Loucy (cell line): Measurements from ENCODE around the gene ASB10.

Source experiments
- H2AFZ ChIP-seq: fragments of 200-600 bp; sonication (generic); 2 replicates; pipeline ENCODE4 v1.6.0; 2016; ENCODE audit warnings: antibody characterized with exemption, mild to moderate bottlenecking, low read length, moderate library complexity
- H3F3A ChIP-seq: fragments of 200-600 bp; 2 replicates; pipeline ENCODE4 v1.6.0; 2016; ENCODE audit warnings: antibody characterized with exemption, low read depth, mild to moderate bottlenecking
- H3K27me3 ChIP-seq: fragments of 200-600 bp; sonication (generic); 2 replicates; pipeline ENCODE4 v1.6.1; 2014; ENCODE audit warnings: low read length, mild to moderate bottlenecking; ENCODE audit not compliant: insufficient read depth, poor library complexity, severe bottlenecking
- H3K36me3 ChIP-seq: fragments of 200-600 bp; sonication (generic); 2 replicates; pipeline ENCODE4 v1.6.1; 2016; ENCODE audit warnings: low read length; ENCODE audit not compliant: insufficient read depth
- H3K4me1 ChIP-seq: fragments of 200-600 bp; sonication (generic); 2 replicates; pipeline ENCODE4 v1.5.1; 2014; ENCODE audit warnings: low read length, mild to moderate bottlenecking; ENCODE audit not compliant: insufficient read depth, poor library complexity, severe bottlenecking
- H3K4me2 ChIP-seq: fragments of 200-600 bp; sonication (generic); 2 replicates; pipeline ENCODE4 v1.6.0; 2014; ENCODE audit warnings: antibody characterized with exemption, low read length, low read depth, mild to moderate bottlenecking; ENCODE audit not compliant: poor library complexity, severe bottlenecking
- H3K4me3 ChIP-seq: fragments of 200-600 bp; sonication (generic); 2 replicates; pipeline ENCODE4 v1.5.1; 2014; ENCODE audit warnings: low read length, mild to moderate bottlenecking, mixed read lengths; ENCODE audit not compliant: poor library complexity, severe bottlenecking
- H3K79me2 ChIP-seq: fragments of 200-600 bp; sonication (generic); 2 replicates; pipeline ENCODE4 v1.6.1; 2014; ENCODE audit warnings: low read length; ENCODE audit not compliant: insufficient read depth
- H3K9ac ChIP-seq: fragments of 200-600 bp; sonication (generic); 2 replicates; pipeline ENCODE4 v1.6.0; 2014; ENCODE audit warnings: mild to moderate bottlenecking, low read depth, low read length, moderate library complexity; ENCODE audit not compliant: poor library complexity, severe bottlenecking
- H3K9me2 ChIP-seq: fragments of 200-600 bp; sonication (generic); replicated peaks from 2 replicates; pipeline ENCODE4 v1.6.1; 2016; ENCODE audit warnings: low read depth, low read length, mixed read lengths
- H3K9me3 ChIP-seq: fragments of 200-600 bp; sonication (generic); 2 replicates; pipeline ENCODE4 v1.6.1; 2014; ENCODE audit warnings: mild to moderate bottlenecking, antibody characterized with exemption, low read length, low read depth; ENCODE audit not compliant: insufficient read depth
- H4K20me1 ChIP-seq: fragments of 200-600 bp; sonication (generic); 2 replicates; pipeline ENCODE4 v1.6.0; 2014; ENCODE audit warnings: antibody characterized with exemption, low read length, mild to moderate bottlenecking; ENCODE audit not compliant: insufficient read depth, poor library complexity, severe bottlenecking
- EZH2phosphoT487 ChIP-seq: fragments of 200-600 bp; IDR thresholded peaks from 2 replicates; pipeline ENCODE4 v1.6.1; 2018; ENCODE audit warnings: antibody characterized with exemption, mild to moderate bottlenecking, moderate library complexity, borderline replicate concordance
- TF ChIP-seq, protein P1 (sequence below): fragments of 200-600 bp; sonication (generic); conservative IDR thresholded peaks from 2 replicates; pipeline ENCODE4 v1.5.1; 2014; ENCODE audit warnings: mild to moderate bottlenecking, antibody characterized with exemption, low read length

Gene ASB10

DNA sequence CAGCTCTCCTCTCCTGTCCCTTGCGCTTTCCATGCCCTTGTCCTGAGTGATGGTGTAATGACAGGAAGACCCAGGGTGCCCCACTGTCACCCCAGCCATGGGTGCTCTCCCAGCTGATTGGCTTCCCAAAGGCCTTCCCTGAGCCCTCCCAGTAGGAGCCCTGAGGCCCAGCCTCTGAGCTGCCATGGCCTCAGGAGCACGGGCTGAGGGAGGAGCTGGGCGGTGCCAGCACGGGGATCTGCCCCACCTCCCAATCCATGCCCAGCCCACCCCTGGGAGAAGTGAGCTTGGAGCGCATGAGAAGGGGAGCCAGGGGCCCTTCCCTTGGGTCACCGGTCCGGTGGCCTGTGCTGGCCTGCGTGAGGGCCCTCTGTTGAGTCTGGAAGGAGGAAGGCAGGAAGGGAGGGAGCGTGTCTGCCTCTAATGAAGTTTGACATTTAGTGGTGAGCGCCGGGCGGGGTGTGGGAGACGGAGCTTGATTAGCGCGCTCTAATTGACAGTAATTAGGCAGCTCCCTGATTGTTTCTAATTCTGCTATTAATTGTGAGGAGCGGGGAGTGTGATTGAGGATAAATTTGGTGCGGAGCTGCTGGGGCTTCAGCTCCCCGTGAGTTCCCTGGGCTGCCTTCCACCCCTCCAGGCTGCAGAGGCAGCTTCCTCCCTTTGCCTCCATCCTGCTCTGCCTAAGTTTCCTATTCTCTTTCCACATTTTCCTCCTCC lies 47.8 kb downstream of the ASB10 start:
- no peaks in the 10 kb centered on the region for H3K27me3 ChIP-seq
- H3K4me1 ChIP-seq = no peaks in the 10 kb centered on the region
- H3K4me3 ChIP-seq = no peak overlapping the region
- no peak overlapping the region for H3K9ac ChIP-seq
- no peaks in the 10 kb centered on the region for H3K79me2 ChIP-seq
- H4K20me1 ChIP-seq = no peaks in the 10 kb centered on the region
- H3K9me2 ChIP-seq = no peaks in the 10 kb centered on the region
- peaks cover 35% of the 10 kb centered on the region; the same call in 1 of the 2 replicates for H3K36me3 ChIP-seq
- no peak overlapping the region for H2AFZ ChIP-seq
- no peaks in the 10 kb centered on the region for H3F3A ChIP-seq
- no peaks in the 10 kb centered on the region for H3K9me3 ChIP-seq
- TF ChIP-seq, protein P1, sequence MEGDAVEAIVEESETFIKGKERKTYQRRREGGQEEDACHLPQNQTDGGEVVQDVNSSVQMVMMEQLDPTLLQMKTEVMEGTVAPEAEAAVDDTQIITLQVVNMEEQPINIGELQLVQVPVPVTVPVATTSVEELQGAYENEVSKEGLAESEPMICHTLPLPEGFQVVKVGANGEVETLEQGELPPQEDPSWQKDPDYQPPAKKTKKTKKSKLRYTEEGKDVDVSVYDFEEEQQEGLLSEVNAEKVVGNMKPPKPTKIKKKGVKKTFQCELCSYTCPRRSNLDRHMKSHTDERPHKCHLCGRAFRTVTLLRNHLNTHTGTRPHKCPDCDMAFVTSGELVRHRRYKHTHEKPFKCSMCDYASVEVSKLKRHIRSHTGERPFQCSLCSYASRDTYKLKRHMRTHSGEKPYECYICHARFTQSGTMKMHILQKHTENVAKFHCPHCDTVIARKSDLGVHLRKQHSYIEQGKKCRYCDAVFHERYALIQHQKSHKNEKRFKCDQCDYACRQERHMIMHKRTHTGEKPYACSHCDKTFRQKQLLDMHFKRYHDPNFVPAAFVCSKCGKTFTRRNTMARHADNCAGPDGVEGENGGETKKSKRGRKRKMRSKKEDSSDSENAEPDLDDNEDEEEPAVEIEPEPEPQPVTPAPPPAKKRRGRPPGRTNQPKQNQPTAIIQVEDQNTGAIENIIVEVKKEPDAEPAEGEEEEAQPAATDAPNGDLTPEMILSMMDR = no peak
- TF ChIP-seq EZH2phosphoT487 = no peak
- H3K4me2 ChIP-seq = no peak overlapping the region

DNA sequence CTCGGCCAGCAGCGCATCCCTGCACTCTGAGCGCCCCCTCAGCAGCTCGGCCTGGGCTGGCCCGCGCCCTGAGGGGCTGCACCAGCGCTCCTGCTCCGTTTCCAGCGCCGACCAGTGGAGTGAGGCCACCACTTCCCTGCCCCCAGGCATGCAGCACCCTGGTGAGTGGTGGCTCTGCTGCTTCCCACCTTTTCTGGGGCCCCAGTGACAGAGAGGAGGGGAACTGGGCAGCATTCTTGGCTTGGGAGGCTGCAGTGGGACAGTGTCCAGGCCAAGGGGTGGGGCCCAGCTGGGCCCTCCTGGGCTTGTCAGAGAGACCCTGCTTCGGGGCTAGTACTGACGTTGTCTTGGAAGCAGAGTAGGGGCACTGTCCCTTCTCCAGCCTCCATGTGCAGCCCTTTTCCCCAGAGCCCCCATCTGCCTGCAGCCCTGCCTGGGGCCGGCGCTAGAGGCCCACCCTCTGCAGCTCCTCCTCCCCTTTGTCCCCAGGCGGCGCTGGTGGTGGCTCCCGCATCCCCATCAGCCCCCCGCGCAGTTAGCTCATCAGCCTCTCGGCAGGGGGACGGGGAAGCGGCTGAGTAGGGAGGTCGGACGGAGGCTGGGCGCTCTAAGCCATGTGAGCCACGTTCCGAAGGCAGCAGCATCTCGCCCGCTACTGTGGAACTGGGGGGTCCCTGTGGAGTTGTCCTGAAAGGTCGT lies 48.7 kb downstream of the ASB10 start:
- no peak for TF ChIP-seq EZH2phosphoT487
- TF ChIP-seq, protein P1 = no peak
- H4K20me1 ChIP-seq = no peaks in the 10 kb centered on the region
- no peak overlapping the region for H3K4me2 ChIP-seq
- no peaks in the 10 kb centered on the region for H3K4me1 ChIP-seq
- H3F3A ChIP-seq = no peaks in the 10 kb centered on the region
- no peaks in the 10 kb centered on the region for H3K79me2 ChIP-seq
- no peaks in the 10 kb centered on the region for H3K9me3 ChIP-seq
- no peaks in the 10 kb centered on the region for H3K9me2 ChIP-seq
- H3K36me3 ChIP-seq = peaks cover 29% of the 10 kb centered on the region; the same call in 1 of the 2 replicates
- no peak overlapping the region for H3K4me3 ChIP-seq
- H3K27me3 ChIP-seq = no peaks in the 10 kb centered on the region
- H2AFZ ChIP-seq = no peak overlapping the region
- no peak overlapping the region for H3K9ac ChIP-seq

DNA sequence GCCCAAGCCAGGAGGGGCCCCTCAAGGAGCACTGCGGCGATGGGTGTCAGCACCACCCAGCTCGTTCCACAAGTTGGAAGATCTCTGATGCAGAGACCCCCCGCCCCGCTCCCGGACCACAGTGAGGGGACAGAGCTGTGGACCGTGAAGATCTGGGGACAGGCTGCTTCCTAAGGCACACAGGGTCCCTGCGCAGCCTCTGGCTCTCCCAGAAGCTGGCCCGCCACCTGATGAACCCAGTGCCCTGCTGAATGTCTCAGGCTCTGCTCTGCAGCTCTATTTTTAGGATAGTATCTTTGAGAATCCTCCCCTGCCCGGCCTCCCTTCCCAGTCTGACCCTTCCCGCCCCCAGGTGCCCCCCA lies 49.3 kb downstream of the ASB10 start:
- TF ChIP-seq, protein P1 = no peak
- no peak for TF ChIP-seq EZH2phosphoT487
- no peak overlapping the region for H3K9ac ChIP-seq

More for the DNA sequence above, 49.3 kb downstream of the ASB10 start:
- H3K27me3 ChIP-seq = no peaks in the 10 kb centered on the region
- H3K4me1 ChIP-seq = no peaks in the 10 kb centered on the region
- no peak overlapping the region for H3K4me3 ChIP-seq
- H3K79me2 ChIP-seq = no peaks in the 10 kb centered on the region
- no peak overlapping the region for H3K4me2 ChIP-seq
- no peaks in the 10 kb centered on the region for H3K9me3 ChIP-seq
- no peaks in the 10 kb centered on the region for H3K9me2 ChIP-seq
- no peak overlapping the region for H2AFZ ChIP-seq
- H4K20me1 ChIP-seq = no peaks in the 10 kb centered on the region
- H3K36me3 ChIP-seq = peaks cover 30% of the 10 kb centered on the region; the same call in 1 of the 2 replicates
- no peaks in the 10 kb centered on the region for H3F3A ChIP-seq
